Stimulated activated CD8-positive, alpha-beta memory T cell treated with anti-CD3 and anti-CD28 coated beads, Interleukin-12 subunit alpha, Interleukin-12 subunit beta, amount 100 ng/mL, for 24 hours (primary cell): ENCODE results near the gene MTRFR.

Source experiments
- DNase-seq: peaks from one replicate; pipeline ENCODE4 v3.0.0-alpha.2; 2020; ENCODE audit errors: extremely low read depth

Gene MTRFR

GRCh38 chr12:123270214-123271000, 37.2 kb downstream of the MTRFR start:
- DNase-seq, result no peak

DNA sequence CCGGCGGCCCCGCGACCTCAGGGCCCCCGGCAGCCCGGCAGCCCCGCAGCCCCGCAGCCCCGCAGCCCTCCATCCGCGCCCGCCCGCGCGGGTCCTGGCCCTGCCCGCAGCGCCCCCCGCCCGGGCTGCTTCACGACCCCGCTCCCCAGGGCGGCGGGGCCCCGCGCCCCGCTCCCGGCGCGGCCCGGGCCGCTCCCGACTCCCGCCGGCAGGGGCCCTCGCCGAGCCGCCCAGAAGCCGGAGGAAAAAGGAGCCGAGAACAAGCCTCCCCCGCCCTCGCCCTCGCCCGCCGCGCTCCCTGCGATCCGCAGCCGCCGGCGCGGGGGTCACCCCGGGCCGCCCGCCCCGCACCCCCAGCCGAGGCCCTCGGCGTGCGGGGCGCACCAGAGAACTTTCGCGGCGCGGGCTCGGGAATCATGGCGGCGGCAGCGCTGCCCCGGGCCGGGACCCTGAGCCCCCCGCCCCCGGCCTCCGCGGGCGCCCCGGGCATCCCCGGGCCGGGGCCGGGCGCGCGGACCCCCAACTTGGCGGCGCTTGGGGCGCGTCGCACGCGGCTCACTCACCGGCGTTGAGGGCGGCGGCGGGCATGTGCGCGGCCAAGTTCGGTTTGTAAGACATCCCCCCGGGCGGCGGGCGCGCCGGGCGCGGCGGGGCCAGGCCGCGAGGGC, 37.9 kb downstream of the MTRFR start:
- peak; percentile 45 for DNase-seq

DNA sequence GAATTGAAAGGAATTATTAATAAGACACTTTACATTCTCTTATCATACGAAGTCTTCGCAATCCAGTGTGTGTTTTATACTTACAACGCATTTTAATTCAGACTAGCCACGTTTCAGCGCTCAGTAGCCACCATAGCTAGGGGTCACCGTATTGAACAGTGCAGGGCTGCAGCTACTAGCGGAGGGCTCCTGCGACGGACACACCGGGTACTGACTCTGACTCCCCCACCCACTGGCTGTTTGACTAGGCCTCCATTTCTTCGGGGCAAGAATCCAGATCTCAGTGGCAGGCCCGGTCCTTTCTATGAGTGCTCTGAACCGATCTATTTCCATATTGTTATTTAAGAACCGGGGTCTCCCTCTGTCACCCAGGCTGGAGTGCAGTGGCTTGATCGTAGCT, 39.9 kb downstream of the MTRFR start:
- no peak for DNase-seq

- DNase-seq, result no peak
Observed at GRCh38 chr12:123278101-123278627, 44.9 kb downstream of the MTRFR start.

DNA sequence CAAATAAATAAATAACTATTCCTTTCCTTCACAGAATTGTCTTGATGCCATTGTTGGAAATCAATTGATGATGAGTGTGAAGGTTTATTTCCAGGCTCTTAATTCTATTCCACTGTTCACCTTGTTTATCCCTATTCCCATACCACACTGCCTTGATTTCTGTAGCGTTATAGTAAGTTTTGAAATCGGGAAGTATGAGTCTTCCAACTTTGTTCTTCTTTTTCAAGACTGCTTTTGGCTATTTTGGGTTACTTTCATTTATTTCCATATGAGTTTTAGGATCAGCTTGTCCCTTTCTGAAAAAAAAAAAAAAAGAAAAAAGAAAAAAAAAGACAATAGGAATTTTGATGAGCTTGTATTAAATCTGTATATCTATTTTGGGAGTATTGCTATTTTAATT, 47.7 kb downstream of the MTRFR start:
- DNase-seq, result no peak

GRCh38 chr12:123282111-123282510, 48.9 kb downstream of the MTRFR start:
- no peak for DNase-seq

GRCh38 chr12:123283461-123283860, 50.2 kb downstream of the MTRFR start:
- DNase-seq, result no peak

GRCh38 chr12:123284669-123285068, 51.4 kb downstream of the MTRFR start:
- DNase-seq, result no peak

GRCh38 chr12:123286652-123287373, 53.6 kb downstream of the MTRFR start:
- DNase-seq, result no peak

GRCh38 chr12:123288751-123289346, 55.6 kb downstream of the MTRFR start:
- DNase-seq, result no peak

- no peak for DNase-seq
Observed at GRCh38 chr12:123289911-123290310, 56.7 kb downstream of the MTRFR start.

- DNase-seq, result no peak
Observed at GRCh38 chr12:123293178-123293760, 60.0 kb downstream of the MTRFR start.

DNA sequence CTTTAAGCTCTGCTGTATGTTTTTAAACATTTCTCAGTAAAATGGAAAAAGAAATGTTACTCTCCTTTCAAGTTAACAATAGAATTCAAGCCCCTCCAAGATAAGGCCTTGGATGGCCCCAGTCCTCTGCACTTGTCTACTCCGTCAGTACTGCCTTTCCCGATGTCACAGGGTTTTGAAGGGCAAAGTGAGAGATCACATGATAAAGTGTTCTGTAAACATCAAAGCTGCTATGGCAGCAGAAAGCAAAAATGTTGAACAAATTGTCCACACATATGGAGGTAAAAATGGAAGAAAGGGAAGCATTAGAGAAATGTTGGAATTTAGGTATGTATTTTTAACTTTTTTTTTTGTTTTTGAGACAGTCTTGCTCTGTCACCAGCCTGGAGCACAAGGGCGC, 71.9 kb downstream of the MTRFR start:
- no peak for DNase-seq

DNA sequence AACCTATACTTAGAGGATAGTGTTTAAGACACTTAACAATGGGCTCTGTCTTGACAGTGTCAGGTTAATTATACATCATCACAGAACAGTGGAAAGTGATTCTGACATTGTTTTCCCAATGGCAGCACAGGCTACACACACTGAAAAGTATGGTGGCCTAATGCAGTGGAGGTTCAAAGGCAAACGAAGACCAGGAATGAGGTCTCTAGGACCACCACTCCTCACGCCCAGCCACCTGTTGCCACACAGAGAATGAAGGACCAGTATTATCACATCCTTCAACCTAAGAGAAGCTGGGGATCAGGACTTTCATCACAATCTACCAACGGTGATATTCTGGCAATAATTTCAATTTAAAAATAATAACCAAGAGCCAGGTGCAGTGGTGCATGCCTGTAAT, 73.0 kb downstream of the MTRFR start:
- DNase-seq, result no peak
